MCF 10A (cell line): ENCODE data around the gene ADARB1. TPM values are rescaled to one million over a fixed set of nuclear protein-coding genes. Genes with fewer than 3 reads are reported as not detected.

ENCODE experiments used
- BruUV-seq: library from RNA; stranded (reverse); fragments of 400-500 nt; replicated peaks from 2 replicates; lab custom pipeline; 2021; lab: Mats Ljungman, UMichigan
- CTCF ChIA-PET: fragments of 300-600 bp; sonication (Branson Sonifier 250); formaldehyde crosslinking; extraction: SDS; loops from one replicate; lab custom pipeline; 2021; ENCODE audit warnings: antibody characterized with exemption, inconsistent platforms; lab: Yijun Ruan, JAX
- POLR2A ChIA-PET: fragments of 300-600, 350-650 bp; sonication (Branson Sonifier 250); formaldehyde crosslinking; extraction: SDS; loops from one replicate; lab custom pipeline; 2020; ENCODE audit warnings: antibody characterized with exemption, inconsistent platforms; lab: Yijun Ruan, JAX
- DNase-seq: peaks from one replicate; pipeline ENCODE4 v3.0.0-alpha.2; 2018; ENCODE audit not compliant: unreplicated experiment
- H3K27ac Mint-ChIP-seq: one replicate; pipeline ENCODE4 v1.8.0; 2022; ENCODE audit warnings: mild to moderate bottlenecking, low read depth, mixed read lengths; ENCODE audit not compliant: unreplicated experiment
- H3K27me3 Mint-ChIP-seq: one replicate; pipeline ENCODE4 v1.8.0; 2022; ENCODE audit warnings: mixed read lengths; ENCODE audit not compliant: insufficient read depth, unreplicated experiment
- H3K36me3 Mint-ChIP-seq: one replicate; pipeline ENCODE4 v1.8.0; 2022; ENCODE audit warnings: mild to moderate bottlenecking, moderate library complexity, mixed read lengths; ENCODE audit not compliant: insufficient read depth, unreplicated experiment
- H3K4me1 Mint-ChIP-seq: one replicate; pipeline ENCODE4 v1.8.0; 2022; ENCODE audit warnings: mixed read lengths; ENCODE audit not compliant: insufficient read depth, unreplicated experiment
- H3K4me3 Mint-ChIP-seq: one replicate; pipeline ENCODE4 v1.8.0; 2022; ENCODE audit warnings: mild to moderate bottlenecking, moderate library complexity, mixed read lengths; ENCODE audit not compliant: unreplicated experiment
- H3K9me3 Mint-ChIP-seq: one replicate; pipeline ENCODE4 v1.8.0; 2022; ENCODE audit warnings: mixed read lengths; ENCODE audit not compliant: unreplicated experiment
- intact Hi-C: fragments of 100-400 bp; cut with micrococcal nuclease; formaldehyde crosslinking; loops from 2 replicates; pipeline ENCODE4 v1.14.1; 2022
- total RNA-seq: library from RNA; stranded (reverse); gene quantifications from 2 replicates; pipeline ENCODE4 v1.2.3, GENCODE V29; 2022
- TF ChIP-seq, protein P1 (sequence below): fragments of 200-600 bp; IDR thresholded peaks from one replicate; pipeline ENCODE4 v1.8.0; 2022; ENCODE audit warnings: antibody characterized with exemption, mild to moderate bottlenecking; ENCODE audit not compliant: unreplicated experiment

Gene ADARB1
- total RNA-seq, 1 experiment from 2014 or later, result 19.4 TPM

GRCh38 chr21:45050345-45050796 is 24.0 kb upstream of the ADARB1 start:
- no peak for DNase-seq
- Mint-ChIP-seq H3K4me1 (no peaks in the 10 kb centered on the region), H3K9me3 (peaks cover 8% of the 10 kb centered on the region), H3K27me3 (peaks cover 39% of the 10 kb centered on the region), H3K27ac (no peak overlapping the region), H3K4me3 (no peak overlapping the region), H3K36me3 (no peaks in the 10 kb centered on the region)
- CTCF ChIA-PET, result interaction anchor here (0.5 to 0.6 kb wide), 2 partner anchors 28 to 358 kb away, joined by 3 read pairs; no protein-coding TSS in a partner anchor
- TF ChIP-seq, protein P1, sequence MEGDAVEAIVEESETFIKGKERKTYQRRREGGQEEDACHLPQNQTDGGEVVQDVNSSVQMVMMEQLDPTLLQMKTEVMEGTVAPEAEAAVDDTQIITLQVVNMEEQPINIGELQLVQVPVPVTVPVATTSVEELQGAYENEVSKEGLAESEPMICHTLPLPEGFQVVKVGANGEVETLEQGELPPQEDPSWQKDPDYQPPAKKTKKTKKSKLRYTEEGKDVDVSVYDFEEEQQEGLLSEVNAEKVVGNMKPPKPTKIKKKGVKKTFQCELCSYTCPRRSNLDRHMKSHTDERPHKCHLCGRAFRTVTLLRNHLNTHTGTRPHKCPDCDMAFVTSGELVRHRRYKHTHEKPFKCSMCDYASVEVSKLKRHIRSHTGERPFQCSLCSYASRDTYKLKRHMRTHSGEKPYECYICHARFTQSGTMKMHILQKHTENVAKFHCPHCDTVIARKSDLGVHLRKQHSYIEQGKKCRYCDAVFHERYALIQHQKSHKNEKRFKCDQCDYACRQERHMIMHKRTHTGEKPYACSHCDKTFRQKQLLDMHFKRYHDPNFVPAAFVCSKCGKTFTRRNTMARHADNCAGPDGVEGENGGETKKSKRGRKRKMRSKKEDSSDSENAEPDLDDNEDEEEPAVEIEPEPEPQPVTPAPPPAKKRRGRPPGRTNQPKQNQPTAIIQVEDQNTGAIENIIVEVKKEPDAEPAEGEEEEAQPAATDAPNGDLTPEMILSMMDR, result no peak
- POLR2A ChIA-PET, result no interaction called here
- intact Hi-C loops, result no loop called here
- no TSS peak for BruUV-seq

DNA sequence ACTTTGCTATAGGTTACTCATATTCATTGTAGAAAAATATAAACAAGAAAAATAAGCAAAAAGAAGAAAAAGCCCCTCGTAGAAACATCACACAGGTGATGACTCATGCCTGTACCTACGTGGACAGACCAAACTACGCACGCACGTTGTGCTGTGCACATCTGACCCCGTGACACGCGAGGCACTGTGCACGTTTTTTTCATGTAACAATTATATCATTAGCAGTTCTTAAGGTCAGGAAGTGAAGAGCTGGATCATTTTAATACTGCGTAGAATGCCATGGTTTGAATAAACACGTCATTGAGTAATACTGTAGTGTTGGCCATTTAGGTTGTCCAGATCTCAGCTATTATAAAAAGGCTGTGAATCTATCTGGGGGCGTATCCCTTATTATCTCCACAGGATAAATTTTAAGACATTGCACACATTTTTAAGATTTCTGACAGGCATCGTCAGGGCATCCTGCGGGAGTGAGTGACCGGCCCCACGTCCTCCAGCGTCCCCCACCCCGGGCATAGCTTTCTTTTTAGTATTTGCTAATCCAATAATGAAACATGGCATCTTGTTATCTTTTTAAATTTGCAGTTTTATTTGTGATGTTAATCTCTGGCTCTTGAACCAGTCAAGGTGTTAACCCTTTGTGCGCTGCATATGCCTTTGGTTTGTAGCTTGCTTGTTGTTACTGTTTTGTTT is 23.4 kb upstream of the ADARB1 start:
- Mint-ChIP-seq H3K36me3 (no peaks in the 10 kb centered on the region), H3K4me3 (no peak overlapping the region), H3K4me1 (no peaks in the 10 kb centered on the region), H3K27ac (no peak overlapping the region), H3K27me3 (peaks cover 41% of the 10 kb centered on the region), H3K9me3 (peaks cover 8% of the 10 kb centered on the region)
- POLR2A ChIA-PET, result no interaction called here
- intact Hi-C loops, result no loop called here
- CTCF ChIA-PET, result interaction anchor here (0.5 to 0.6 kb wide), 2 partner anchors 29 to 359 kb away, joined by 3 read pairs; no protein-coding TSS in a partner anchor
- no peak for DNase-seq
- no TSS peak for BruUV-seq
- TF ChIP-seq, protein P1, result no peak

- Mint-ChIP-seq H3K4me3 (no peak overlapping the region), H3K9me3 (peaks cover 8% of the 10 kb centered on the region), H3K27ac (no peak overlapping the region), H3K4me1 (no peaks in the 10 kb centered on the region), H3K36me3 (no peaks in the 10 kb centered on the region), H3K27me3 (peaks cover 50% of the 10 kb centered on the region)
- no TSS peak for BruUV-seq
- no peak for DNase-seq
- intact Hi-C loops, result no loop called here
- TF ChIP-seq, protein P1, result no peak
- ChIA-PET POLR2A (no interaction called here), CTCF (interaction anchor here (0.6 to 1.0 kb wide), 2 partner anchors 102 to 504 kb away, joined by 3 to 4 read pairs; no protein-coding TSS in a partner anchor)
Observed at GRCh38 chr21:45051580-45052434, 22.6 kb upstream of the ADARB1 start.

DNA sequence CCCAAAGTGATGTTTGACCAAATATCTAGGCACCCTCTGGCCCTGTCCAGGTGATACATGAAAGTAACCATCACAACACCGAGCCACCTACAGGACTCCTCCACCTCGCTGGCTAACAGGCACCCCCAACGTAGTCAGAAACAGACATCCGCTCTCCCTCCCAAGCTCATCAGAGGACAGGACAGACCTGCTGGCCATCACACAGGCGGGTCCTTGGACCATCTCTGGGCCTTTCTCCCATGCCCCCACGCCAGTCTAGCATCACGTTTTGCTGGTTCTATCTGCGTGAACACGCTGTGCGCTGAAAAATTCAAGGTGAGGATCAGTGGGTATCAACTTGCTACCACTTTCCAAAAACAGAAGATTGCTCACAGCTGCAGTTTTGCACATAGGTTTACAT is 21.4 kb upstream of the ADARB1 start:
- Mint-ChIP-seq H3K4me3 (no peak overlapping the region), H3K27ac (no peak overlapping the region), H3K9me3 (no peaks in the 10 kb centered on the region), H3K4me1 (no peaks in the 10 kb centered on the region), H3K36me3 (no peaks in the 10 kb centered on the region), H3K27me3 (peaks cover 60% of the 10 kb centered on the region)
- BruUV-seq, result no TSS peak
- intact Hi-C loops, result no loop called here
- no peak for DNase-seq
- ChIA-PET CTCF (interaction anchor here (0.6 to 1.0 kb wide), 2 partner anchors 87 to 103 kb away, joined by 3 to 4 read pairs; no protein-coding TSS in a partner anchor), POLR2A (no interaction called here)
- TF ChIP-seq, protein P1, result no peak
